HG03432 (cell line): ENCODE measurements around the gene PPP2R2C.

Experiments
- ATAC-seq: cut with Tn5 transposase; IDR thresholded peaks from one replicate; pipeline ENCODE4 v1.9.1; 2021; ENCODE audit warnings: mild to moderate bottlenecking, moderate library complexity; ENCODE audit not compliant: unreplicated experiment

The PPP2R2C gene

DNA sequence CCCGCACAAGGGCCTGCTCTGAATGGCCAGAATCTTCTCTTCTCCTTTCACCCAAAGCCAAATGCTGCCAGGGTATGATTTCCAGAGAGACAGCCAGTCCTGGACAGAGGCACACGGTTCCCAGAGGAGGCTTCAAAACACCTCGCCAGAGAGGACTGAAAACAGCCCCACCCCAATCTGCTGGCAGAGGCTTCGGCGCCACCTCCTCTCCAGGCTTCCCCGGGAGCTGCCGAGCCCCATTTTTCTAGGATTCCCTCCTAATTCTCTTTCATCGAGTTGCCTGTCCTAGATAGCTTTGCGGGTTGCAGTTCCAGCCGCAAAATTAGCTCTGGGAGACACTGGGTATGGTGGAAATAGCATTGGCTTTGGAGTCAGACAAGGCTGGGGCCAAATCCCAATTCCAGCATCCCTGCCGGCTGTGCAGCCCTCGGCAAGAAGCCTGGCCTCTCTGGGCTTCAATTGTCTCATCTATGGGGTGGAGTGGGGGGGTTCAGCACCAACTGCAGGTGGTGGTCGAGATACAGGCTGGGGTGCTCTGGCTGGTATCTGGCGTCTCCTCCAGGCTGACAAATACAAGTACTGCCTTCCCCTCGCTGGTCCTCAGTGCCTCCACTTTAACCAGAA is 22.6 kb downstream of the PPP2R2C start:
- ATAC-seq, result no peak

DNA sequence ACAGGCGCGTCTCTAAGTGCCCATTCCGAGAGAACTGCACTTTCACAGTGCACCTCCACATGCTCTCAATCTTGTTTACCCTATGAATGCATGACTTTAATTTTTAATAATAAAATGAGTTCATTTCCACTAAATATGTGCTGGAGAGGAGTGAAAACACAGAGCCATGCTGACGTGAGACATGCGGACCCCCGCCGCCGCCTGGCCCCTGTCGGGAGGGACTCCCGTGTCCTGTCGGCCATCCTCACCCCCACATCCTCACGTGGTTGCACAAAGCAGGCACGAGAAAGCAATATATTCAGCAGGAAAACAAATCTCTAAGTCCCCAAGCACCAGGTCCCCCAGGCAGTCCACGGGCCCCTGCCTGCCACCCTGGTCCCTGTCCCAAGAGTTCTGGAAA is 23.1 kb downstream of the PPP2R2C start:
- no peak for ATAC-seq

- no peak for ATAC-seq
Measured at GRCh38 chr4:6448476-6449170, 23.8 kb downstream of the PPP2R2C start.

GRCh38 chr4:6447672-6448171 is 24.7 kb downstream of the PPP2R2C start:
- no peak for ATAC-seq

GRCh38 chr4:6446538-6447451 is 25.6 kb downstream of the PPP2R2C start:
- ATAC-seq, result no peak

DNA sequence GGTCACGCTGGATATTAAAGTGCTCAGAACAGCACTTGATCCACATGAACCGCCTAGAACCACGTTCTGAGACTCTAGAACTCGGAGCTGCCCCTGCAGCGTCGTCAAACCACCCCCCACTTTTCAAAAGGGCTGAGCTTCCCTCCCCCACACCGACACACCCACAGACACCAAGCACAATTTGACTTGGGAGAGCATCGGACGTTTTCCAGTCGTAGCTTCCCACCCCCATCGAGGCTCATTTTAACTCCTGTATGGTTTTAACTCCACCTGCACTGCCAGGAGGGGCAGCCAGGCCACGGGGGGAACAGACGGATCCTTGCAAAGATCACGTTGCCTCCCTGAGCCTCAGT is 26.3 kb downstream of the PPP2R2C start:
- ATAC-seq, result no peak

GRCh38 chr4:6445403-6446129 is 26.8 kb downstream of the PPP2R2C start:
- no peak for ATAC-seq

DNA sequence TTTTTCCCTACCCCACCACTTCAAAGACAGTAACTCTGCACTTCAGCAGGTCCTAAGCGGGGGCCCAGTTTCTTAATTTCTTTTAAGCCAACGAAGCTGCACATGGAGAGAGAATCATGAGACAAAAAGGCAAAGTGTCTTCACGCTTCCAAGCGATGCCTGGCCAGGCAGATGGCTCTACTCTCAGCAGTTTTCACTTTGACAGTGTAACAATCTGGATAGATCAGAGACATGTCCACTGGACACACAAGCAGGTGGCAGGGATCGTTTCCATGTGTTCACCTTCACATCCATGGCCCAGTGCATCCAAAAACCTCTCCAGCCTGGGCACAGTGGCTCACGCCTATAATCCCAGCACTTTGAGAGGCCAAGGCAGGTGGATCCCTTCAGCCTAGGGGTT is 27.8 kb downstream of the PPP2R2C start:
- ATAC-seq, result no peak

DNA sequence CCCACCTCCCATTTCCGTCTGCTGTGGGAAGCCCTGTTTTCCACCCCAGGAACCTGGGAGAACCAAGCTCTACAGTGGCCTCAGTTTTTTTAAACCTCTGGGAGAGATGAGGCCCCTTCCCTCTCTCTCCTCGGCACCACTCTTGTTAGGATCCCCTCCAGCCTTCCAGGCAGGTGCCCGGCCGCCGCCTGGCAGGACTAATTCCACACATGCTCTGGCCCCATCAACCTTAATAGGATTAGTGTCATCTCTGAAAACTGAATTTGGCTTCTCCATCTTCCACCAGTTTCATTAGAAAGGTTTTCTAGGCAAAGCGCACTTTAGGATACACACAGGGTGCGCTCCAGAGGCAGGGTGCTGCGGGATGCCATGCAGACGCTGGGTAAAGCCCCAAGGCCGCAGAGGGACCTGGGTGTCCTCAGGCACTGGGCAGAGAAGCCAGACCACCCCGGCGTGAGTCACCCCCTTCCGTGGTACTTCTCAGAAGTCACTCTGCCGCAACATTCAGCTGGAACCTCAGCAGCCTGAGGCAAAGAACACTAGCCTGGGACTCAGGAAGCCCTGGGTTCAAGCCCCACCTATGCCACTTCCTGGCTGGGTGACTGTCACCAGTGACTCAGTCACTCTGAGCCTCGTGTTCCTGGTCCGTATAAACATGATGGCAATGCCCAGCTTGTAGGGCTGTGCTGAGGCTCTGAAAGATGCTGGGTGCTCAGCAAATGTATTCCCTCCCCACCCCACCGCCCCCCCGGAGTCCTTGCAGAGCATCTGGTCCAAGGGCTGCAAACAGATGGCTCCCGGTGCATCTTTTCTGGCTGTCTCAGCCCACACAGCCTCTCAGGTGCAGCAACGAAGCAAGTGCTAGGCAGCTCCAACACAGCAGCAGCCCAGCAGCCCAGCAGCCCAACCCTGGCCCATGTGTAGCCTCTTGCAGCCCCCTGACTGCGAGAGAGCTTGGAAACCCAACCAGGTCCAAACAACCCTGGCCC is 29.1 kb downstream of the PPP2R2C start:
- ATAC-seq, result no peak

- ATAC-seq, result no peak
Measured at GRCh38 chr4:6442555-6442954, 29.9 kb downstream of the PPP2R2C start.

DNA sequence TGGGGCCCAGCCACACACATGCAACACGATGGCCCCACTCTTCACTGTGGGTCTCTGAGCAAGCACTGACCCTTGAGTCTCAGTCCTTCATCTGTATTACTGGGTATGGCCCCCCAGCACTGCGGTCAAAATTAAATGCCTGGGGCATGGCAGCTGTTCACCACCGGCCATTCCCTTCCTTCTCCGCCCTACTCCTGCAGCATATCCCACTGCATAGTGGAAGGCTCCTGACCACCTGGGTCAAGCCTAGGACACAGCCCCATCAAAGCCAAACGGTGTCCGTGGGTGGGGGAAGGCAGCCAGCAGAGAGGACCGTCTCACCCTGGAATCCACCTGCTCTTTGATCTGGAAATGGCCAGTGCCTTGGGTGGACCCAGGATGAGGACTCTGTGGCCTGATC is 30.7 kb downstream of the PPP2R2C start:
- no peak for ATAC-seq

DNA sequence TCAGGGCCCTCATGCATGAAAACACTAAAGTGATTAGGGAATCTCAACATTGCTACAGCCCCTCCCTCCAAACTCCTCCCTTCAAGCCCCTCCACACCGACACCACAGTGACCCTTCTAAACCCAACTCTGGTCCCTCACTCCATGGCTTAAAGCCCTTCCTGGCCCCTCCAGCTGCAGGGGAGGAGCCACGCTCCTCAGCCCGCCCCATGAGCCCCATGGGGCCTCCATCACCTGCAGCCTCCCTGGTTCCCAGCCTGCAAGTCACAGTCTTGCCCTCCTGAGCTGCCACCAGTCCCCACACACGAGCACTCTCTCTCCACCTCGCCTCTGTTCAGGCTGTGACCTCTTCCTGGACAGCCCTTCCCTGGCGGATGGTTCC is 31.2 kb downstream of the PPP2R2C start:
- no peak for ATAC-seq

GRCh38 chr4:6440506-6441201 is 31.8 kb downstream of the PPP2R2C start:
- no peak for ATAC-seq

- no peak for ATAC-seq
Measured at GRCh38 chr4:6439120-6439762, 33.2 kb downstream of the PPP2R2C start.

GRCh38 chr4:6437826-6438238 is 34.6 kb downstream of the PPP2R2C start:
- ATAC-seq, result no peak

GRCh38 chr4:6435010-6435409 is 37.4 kb downstream of the PPP2R2C start:
- ATAC-seq, result no peak

DNA sequence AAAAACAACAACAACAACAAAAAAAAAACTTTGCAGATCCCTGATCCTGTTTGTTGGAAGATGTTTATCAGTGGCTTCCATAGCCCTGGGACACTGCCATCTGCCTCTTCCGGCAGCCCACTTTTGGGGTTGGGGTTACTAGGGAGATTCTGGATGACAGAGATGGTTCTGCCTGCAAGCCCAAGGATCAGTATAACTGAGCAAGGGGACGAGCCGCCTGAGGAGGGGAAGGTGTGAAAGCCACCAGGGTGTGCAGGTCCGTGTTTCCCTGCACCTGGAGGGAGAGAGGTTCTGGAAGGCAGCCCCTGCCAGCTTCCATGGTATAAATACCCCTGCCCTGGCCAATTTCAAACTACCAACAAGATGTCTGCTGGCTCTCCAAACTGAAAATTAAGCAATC is 41.5 kb downstream of the PPP2R2C start:
- no peak for ATAC-seq

- no peak for ATAC-seq
Measured at GRCh38 chr4:6427439-6428090, 44.8 kb downstream of the PPP2R2C start.
